Activated naive CD8-positive, alpha-beta T cell treated with anti-CD3 and anti-CD28 coated beads, Interleukin-2, amount 50 U/mL, for 24 hours (primary cell): ENCODE measurements around the gene CFAP52.
"Not testable (repeated sequence)": the region's sequence is repeated elsewhere in the genome, so short reads cannot be mapped to it uniquely, and the experiment has no call there.

Source experiments
- ATAC-seq: fragments of 150-1000 bp; cut with Tn5 transposase; one replicate; pipeline ENCODE4 v1.10.0; 2021
- DNase-seq: peaks from one replicate; pipeline ENCODE4 v3.0.0; 2021
- H3K27ac Mint-ChIP-seq: one replicate; pipeline ENCODE4 v1.8.0; 2021; ENCODE audit warnings: mild to moderate bottlenecking, mixed read lengths
- H3K27me3 Mint-ChIP-seq: one replicate; pipeline ENCODE4 v1.8.0; 2021; ENCODE audit warnings: mixed read lengths
- H3K36me3 Mint-ChIP-seq: one replicate; pipeline ENCODE4 v1.8.0; 2021; ENCODE audit warnings: low read depth, mixed read lengths
- H3K4me1 Mint-ChIP-seq: one replicate; pipeline ENCODE4 v1.8.0; 2021; ENCODE audit warnings: mixed read lengths
- H3K4me3 Mint-ChIP-seq: one replicate; pipeline ENCODE4 v1.8.0; 2021; ENCODE audit warnings: mild to moderate bottlenecking, moderate library complexity, mixed read lengths
- H3K9me3 Mint-ChIP-seq: one replicate; pipeline ENCODE4 v1.8.0; 2021; ENCODE audit warnings: mixed read lengths

Gene CFAP52

GRCh38 chr17:9606453-9606852 is 30.0 kb downstream of the CFAP52 start:
- H3K9me3 Mint-ChIP-seq, result no peaks in the 10 kb centered on the region
- no peak overlapping the region for H3K27ac Mint-ChIP-seq
- H3K4me3 Mint-ChIP-seq, result no peak overlapping the region
- no peaks in the 10 kb centered on the region for H3K36me3 Mint-ChIP-seq
- no peaks in the 10 kb centered on the region for H3K4me1 Mint-ChIP-seq
- peaks cover 9% of the 10 kb centered on the region for H3K27me3 Mint-ChIP-seq
- DNase-seq (no peak), ATAC-seq (no peak)

- DNase-seq, H3K27me3 Mint-ChIP-seq, H3K36me3 Mint-ChIP-seq, ATAC-seq, H3K27ac Mint-ChIP-seq, H3K9me3 Mint-ChIP-seq, H3K4me3 Mint-ChIP-seq, H3K4me1 Mint-ChIP-seq: not testable (repeated sequence)
Observed at GRCh38 chr17:9607058-9607457, 30.6 kb downstream of the CFAP52 start.

- Mint-ChIP-seq H3K36me3 (no peaks in the 10 kb centered on the region), H3K27me3 (peaks cover 11% of the 10 kb centered on the region), H3K4me3 (no peak overlapping the region), H3K27ac (no peak overlapping the region), H3K9me3 (no peaks in the 10 kb centered on the region), H3K4me1 (no peaks in the 10 kb centered on the region)
- ATAC-seq, result no peak
- DNase-seq, result no peak
Observed at GRCh38 chr17:9611557-9611956, 35.1 kb downstream of the CFAP52 start.

GRCh38 chr17:9612006-9612405 is 35.6 kb downstream of the CFAP52 start:
- Mint-ChIP-seq H3K36me3 (no peaks in the 10 kb centered on the region), H3K9me3 (no peaks in the 10 kb centered on the region), H3K4me3 (no peak overlapping the region), H3K4me1 (no peaks in the 10 kb centered on the region), H3K27ac (no peak overlapping the region), H3K27me3 (peaks cover 11% of the 10 kb centered on the region)
- no peak for DNase-seq
- no peak for ATAC-seq

GRCh38 chr17:9615486-9615885 is 39.0 kb downstream of the CFAP52 start:
- peaks cover 11% of the 10 kb centered on the region for H3K27me3 Mint-ChIP-seq
- no peaks in the 10 kb centered on the region for H3K36me3 Mint-ChIP-seq
- H3K27ac Mint-ChIP-seq, result no peak overlapping the region

GRCh38 chr17:9622961-9623360 is 46.5 kb downstream of the CFAP52 start:
- DNase-seq (no peak), ATAC-seq (no peak)
- Mint-ChIP-seq H3K4me1 (no peaks in the 10 kb centered on the region), H3K27me3 (no peaks in the 10 kb centered on the region), H3K27ac (no peak overlapping the region), H3K4me3 (no peak overlapping the region), H3K36me3 (no peaks in the 10 kb centered on the region), H3K9me3 (peaks cover 27% of the 10 kb centered on the region)

More at GRCh38 chr17:9615486-9615885, 39.0 kb downstream of the CFAP52 start:
- Mint-ChIP-seq H3K4me1 (no peaks in the 10 kb centered on the region), H3K4me3 (no peak overlapping the region), H3K9me3 (no peaks in the 10 kb centered on the region)
- ATAC-seq (no peak), DNase-seq (no peak)

- ATAC-seq, result no peak
- H3K9me3 Mint-ChIP-seq, result peaks cover 9% of the 10 kb centered on the region
Observed at GRCh38 chr17:9628509-9628908, 52.1 kb downstream of the CFAP52 start.

GRCh38 chr17:9632741-9633140 is 56.3 kb downstream of the CFAP52 start:
- ATAC-seq, result no peak
- Mint-ChIP-seq H3K4me3 (no peak overlapping the region), H3K27ac (no peak overlapping the region), H3K27me3 (peaks cover 27% of the 10 kb centered on the region), H3K36me3 (no peaks in the 10 kb centered on the region), H3K9me3 (no peaks in the 10 kb centered on the region), H3K4me1 (no peaks in the 10 kb centered on the region)
- DNase-seq, result no peak

More at GRCh38 chr17:9628509-9628908, 52.1 kb downstream of the CFAP52 start:
- no peak for DNase-seq
- Mint-ChIP-seq H3K27me3 (peaks cover 14% of the 10 kb centered on the region), H3K27ac (no peak overlapping the region), H3K36me3 (no peaks in the 10 kb centered on the region), H3K4me3 (no peak overlapping the region), H3K4me1 (no peaks in the 10 kb centered on the region)

GRCh38 chr17:9635340-9635739 is 58.9 kb downstream of the CFAP52 start:
- Mint-ChIP-seq H3K27me3 (peaks cover 31% of the 10 kb centered on the region), H3K36me3 (no peaks in the 10 kb centered on the region), H3K9me3 (no peaks in the 10 kb centered on the region), H3K27ac (no peak overlapping the region), H3K4me3 (no peak overlapping the region), H3K4me1 (no peaks in the 10 kb centered on the region)
- DNase-seq (no peak), ATAC-seq (no peak)

GRCh38 chr17:9636501-9636900 is 60.1 kb downstream of the CFAP52 start:
- Mint-ChIP-seq H3K4me1 (no peaks in the 10 kb centered on the region), H3K27me3 (peaks cover 28% of the 10 kb centered on the region), H3K9me3 (no peaks in the 10 kb centered on the region), H3K4me3 (no peak overlapping the region), H3K27ac (no peak overlapping the region), H3K36me3 (no peaks in the 10 kb centered on the region)
- no peak for DNase-seq
- ATAC-seq, result no peak

- H3K4me3 Mint-ChIP-seq, H3K27ac Mint-ChIP-seq, ATAC-seq, DNase-seq, H3K9me3 Mint-ChIP-seq, H3K36me3 Mint-ChIP-seq, H3K4me1 Mint-ChIP-seq: not testable (repeated sequence)
- peaks cover 42% of the 10 kb centered on the region for H3K27me3 Mint-ChIP-seq
Observed at GRCh38 chr17:9640388-9640787, 63.9 kb downstream of the CFAP52 start.

GRCh38 chr17:9643611-9644010 is 67.2 kb downstream of the CFAP52 start:
- H3K9me3 Mint-ChIP-seq, result no peaks in the 10 kb centered on the region
- no peak overlapping the region for H3K4me3 Mint-ChIP-seq
- DNase-seq (no peak), ATAC-seq (no peak)
- H3K27ac Mint-ChIP-seq, result no peak overlapping the region
- peaks cover 52% of the 10 kb centered on the region for H3K27me3 Mint-ChIP-seq
- H3K4me1 Mint-ChIP-seq, result peaks cover 15% of the 10 kb centered on the region
- H3K36me3 Mint-ChIP-seq, result no peaks in the 10 kb centered on the region

GRCh38 chr17:9644910-9645751 is 68.7 kb downstream of the CFAP52 start, which contains the start of gene USP43:
USP43 (plus strand) TSS chr17:9645517; CDS start chr17:9645633, 116 bp downstream.
- Mint-ChIP-seq H3K4me1 (peaks cover 15% of the 10 kb centered on the region), H3K27ac (peak within 1 kb of the TSS; percentile 52), H3K36me3 (no peaks in the 10 kb centered on the region), H3K9me3 (no peaks in the 10 kb centered on the region), H3K27me3 (peaks cover 49% of the 10 kb centered on the region), H3K4me3 (peak within 1 kb of the TSS; percentile 77)
- DNase-seq (peak; percentile 48), ATAC-seq (peak; percentile 68)

GRCh38 chr17:9645851-9646545 is 69.6 kb downstream of the CFAP52 start:
- DNase-seq (peak; percentile 35), ATAC-seq (peak; percentile 42)
- Mint-ChIP-seq H3K9me3 (no peaks in the 10 kb centered on the region), H3K4me1 (peaks cover 15% of the 10 kb centered on the region), H3K4me3 (peak overlapping the region; percentile 62), H3K27ac (no peak overlapping the region), H3K36me3 (no peaks in the 10 kb centered on the region), H3K27me3 (peaks cover 46% of the 10 kb centered on the region)

- H3K27me3 Mint-ChIP-seq, result peaks cover 50% of the 10 kb centered on the region
- DNase-seq (no peak), ATAC-seq (no peak)
- H3K4me1 Mint-ChIP-seq, result peaks cover 15% of the 10 kb centered on the region
- no peaks in the 10 kb centered on the region for H3K9me3 Mint-ChIP-seq
- no peaks in the 10 kb centered on the region for H3K36me3 Mint-ChIP-seq
- H3K4me3 Mint-ChIP-seq, result peak overlapping the region; percentile 62
- H3K27ac Mint-ChIP-seq, result no peak overlapping the region
Observed at GRCh38 chr17:9646546-9646885, 70.1 kb downstream of the CFAP52 start.
